ENCODE measurements around the gene RNF223. TPM values are rescaled to one million over a fixed set of nuclear protein-coding genes. Genes with fewer than 3 reads are reported as not detected.

Gene RNF223
- total RNA-seq, 1 experiment from 2014 or later, result not detected

GRCh38 chr1:1038694-1039093 is 35.4 kb downstream of the RNF223 start:
- WGBS (ENCODE audit: extremely low coverage, insufficient read length, low lambda C conversion rate), result no CpG with 5 or more reads among the region's 6 CpGs
- H3K27ac Mint-ChIP-seq, result no peak overlapping the region
- no peak overlapping the region for H3K27ac ChIP-seq (ENCODE audit: insufficient read length, low read depth, low read length)
- H2AFZ ChIP-seq (ENCODE audit: low read length), result no peak overlapping the region
- no peak overlapping the region for H4K91ac ChIP-seq (ENCODE audit: insufficient read length, low read depth, low read length)
- no peaks in the 10 kb centered on the region; the same call in 1 of the 2 replicates for H3K27me3 ChIP-seq (ENCODE audit: insufficient read depth, low read length)
- no peak overlapping the region for H3K4ac ChIP-seq (ENCODE audit: low read depth, low read length)
- H3K79me1 ChIP-seq (ENCODE audit: insufficient read depth, low read depth, low read length, poor library complexity, severe bottlenecking), result no peaks in the 10 kb centered on the region
- no peak overlapping the region for H2BK120ac ChIP-seq (ENCODE audit: low read depth, low read length, poor library complexity, severe bottlenecking)
- no peak overlapping the region for H3K9ac ChIP-seq (ENCODE audit: extremely low read depth, insufficient read length, low read length)
- no peak overlapping the region for H4K8ac ChIP-seq (replicated peaks; ENCODE audit: insufficient read length, low read depth, low read length)
- no peak overlapping the region for H3K23ac ChIP-seq (ENCODE audit: insufficient read length, low read depth, low read length)
- peaks cover 6 to 34% (median 27%) of the 10 kb centered on the region in 3 experiments; a peak in 6 of 7 replicates for H3K36me3 Mint-ChIP-seq (ENCODE audit: insufficient read depth in 1 of 3, low read depth in 3 of 3)
- no peak overlapping the region for H2AK5ac ChIP-seq (ENCODE audit: insufficient read length, low read length)
- H3K4me3 Mint-ChIP-seq, result peak overlapping the region in 1 of 2 experiments; percentile 62; a peak in 1 of 5 replicates
- no peak overlapping the region for H2BK20ac ChIP-seq (ENCODE audit: low read depth, low read length, poor library complexity, severe bottlenecking)
- no peaks in the 10 kb centered on the region for H3K79me2 ChIP-seq (ENCODE audit: insufficient read depth, low read length)
- H2BK15ac ChIP-seq (ENCODE audit: low read depth, low read length), result no peak overlapping the region
- no peaks in the 10 kb centered on the region for H3K9me3 Mint-ChIP-seq
- H3K4me1 Mint-ChIP-seq, result peaks cover 7 to 17% of the 10 kb centered on the region in 2 experiments
- no peaks in the 10 kb centered on the region for H3K4me1 ChIP-seq (ENCODE audit: insufficient read depth, low read length)
- H2BK5ac ChIP-seq (ENCODE audit: insufficient read length, low read length), result no peak overlapping the region
- H3K14ac ChIP-seq (ENCODE audit: insufficient read depth, low read length), result no peak overlapping the region
- no peak overlapping the region for H3K18ac ChIP-seq (ENCODE audit: insufficient read length, low read depth, low read length)
- TF ChIP-seq, protein P1, sequence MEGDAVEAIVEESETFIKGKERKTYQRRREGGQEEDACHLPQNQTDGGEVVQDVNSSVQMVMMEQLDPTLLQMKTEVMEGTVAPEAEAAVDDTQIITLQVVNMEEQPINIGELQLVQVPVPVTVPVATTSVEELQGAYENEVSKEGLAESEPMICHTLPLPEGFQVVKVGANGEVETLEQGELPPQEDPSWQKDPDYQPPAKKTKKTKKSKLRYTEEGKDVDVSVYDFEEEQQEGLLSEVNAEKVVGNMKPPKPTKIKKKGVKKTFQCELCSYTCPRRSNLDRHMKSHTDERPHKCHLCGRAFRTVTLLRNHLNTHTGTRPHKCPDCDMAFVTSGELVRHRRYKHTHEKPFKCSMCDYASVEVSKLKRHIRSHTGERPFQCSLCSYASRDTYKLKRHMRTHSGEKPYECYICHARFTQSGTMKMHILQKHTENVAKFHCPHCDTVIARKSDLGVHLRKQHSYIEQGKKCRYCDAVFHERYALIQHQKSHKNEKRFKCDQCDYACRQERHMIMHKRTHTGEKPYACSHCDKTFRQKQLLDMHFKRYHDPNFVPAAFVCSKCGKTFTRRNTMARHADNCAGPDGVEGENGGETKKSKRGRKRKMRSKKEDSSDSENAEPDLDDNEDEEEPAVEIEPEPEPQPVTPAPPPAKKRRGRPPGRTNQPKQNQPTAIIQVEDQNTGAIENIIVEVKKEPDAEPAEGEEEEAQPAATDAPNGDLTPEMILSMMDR (conservative IDR thresholded peaks at IDR 0.05), result no peak
- H2BK12ac ChIP-seq (ENCODE audit: insufficient read length, low read depth, low read length), result no peak overlapping the region
- no peak overlapping the region for H3K56ac ChIP-seq (ENCODE audit: insufficient read length, low read depth, low read length)
- H3K27me3 Mint-ChIP-seq (ENCODE audit: low read depth), result peaks cover 51% of the 10 kb centered on the region
- no peak overlapping the region for H4K5ac ChIP-seq (ENCODE audit: insufficient read length, low read depth, low read length)
- peaks cover 10% of the 10 kb centered on the region for H3K23me2 ChIP-seq (ENCODE audit: insufficient read length, low read depth, low read length, poor library complexity, severe bottlenecking)
- H3K4me2 ChIP-seq (ENCODE audit: insufficient read depth, insufficient read length, low read length), result no peak overlapping the region
- H4K20me1 ChIP-seq (ENCODE audit: control insufficient read depth, insufficient read depth, insufficient read length), result no peaks in the 10 kb centered on the region
- no peak overlapping the region for H3T11ph ChIP-seq (ENCODE audit: low read length)
- H3K9me3 ChIP-seq (ENCODE audit: control insufficient read depth, low read depth, low read length), result no peaks in the 10 kb centered on the region
- DNase-seq, result no peak
